PC-9 (cell line): ENCODE measurements around the gene HDAC7. TPM values are rescaled to one million over a fixed set of nuclear protein-coding genes. Genes with fewer than 3 reads are reported as not detected.
A peak's percentile ranks its signal among the peaks of the same experiment; 100 is the strongest.

Experiments used
- BruUV-seq: library from RNA; stranded (reverse); fragments of 400-500 nt; replicated peaks from 2 replicates; lab custom pipeline; 2021; lab: Mats Ljungman, UMichigan
- CTCF ChIA-PET: fragments of 300-600 bp; sonication (Branson Sonifier 250); formaldehyde crosslinking; loops from one replicate; lab custom pipeline; 2022; ENCODE audit warnings: antibody characterized with exemption; lab: Charles Lee
- POLR2A ChIA-PET: fragments of 300-600 bp; sonication (Branson Sonifier 250); formaldehyde crosslinking; loops from one replicate; lab custom pipeline; 2022; ENCODE audit warnings: antibody characterized with exemption; ENCODE audit not compliant: unreplicated experiment; lab: Charles Lee
- DNase-seq, 2 experiments: peaks; one replicate each; pipeline versions ENCODE4 v3.0.0 to v3.0.0-alpha.2; 2015 to 2022; ENCODE audit warnings: mixed read lengths in 1 of 2
- H2AFZ ChIP-seq: fragments of 200-600 bp; sonication (generic); 2 replicates; pipeline ENCODE4 v1.8.1; 2017; ENCODE audit warnings: antibody characterized with exemption
- H3F3A ChIP-seq: fragments of 200-600 bp; sonication (generic); 2 replicates; pipeline ENCODE4 v1.8.1; 2017; ENCODE audit warnings: antibody characterized with exemption, mild to moderate bottlenecking, low read depth; ENCODE audit not compliant: insufficient read depth
- H3K27ac ChIP-seq: fragments of 200-600 bp; sonication (generic); 2 replicates; pipeline ENCODE4 v1.6.1; 2016; ENCODE audit warnings: mixed run types
- H3K27me3 ChIP-seq: fragments of 200-600 bp; sonication (generic); 2 replicates; pipeline ENCODE4 v1.6.1; 2016; ENCODE audit warnings: low read depth, mixed run types; ENCODE audit not compliant: insufficient read depth
- H3K36me3 ChIP-seq: fragments of 200-600 bp; sonication (generic); 2 replicates; pipeline ENCODE4 v1.6.1; 2016; ENCODE audit warnings: low read depth, mixed run types
- H3K4me1 ChIP-seq: fragments of 200-600 bp; sonication (generic); replicated peaks from 2 replicates; pipeline ENCODE4 v1.6.1; 2016; ENCODE audit warnings: mixed run types; ENCODE audit not compliant: insufficient read depth
- H3K4me2 ChIP-seq: fragments of 200-600 bp; sonication (generic); 2 replicates; pipeline ENCODE4 v1.6.1; 2017; ENCODE audit warnings: mixed run types
- H3K4me3 ChIP-seq: fragments of 200-600 bp; sonication (generic); 2 replicates; pipeline ENCODE4 v1.6.1; 2016; ENCODE audit warnings: mixed run types
- H3K79me2 ChIP-seq: fragments of 200-600 bp; sonication (generic); 2 replicates; pipeline ENCODE4 v1.6.1; 2017; ENCODE audit warnings: low read depth, mixed run types
- H3K9me2 ChIP-seq: fragments of 200-600 bp; sonication (generic); 2 replicates; pipeline ENCODE4 v1.8.1; 2017; ENCODE audit warnings: mild to moderate bottlenecking; ENCODE audit not compliant: insufficient read depth
- H3K9me3 ChIP-seq: fragments of 200-600 bp; sonication (generic); 2 replicates; pipeline ENCODE4 v1.8.1; 2016; ENCODE audit warnings: low read depth; ENCODE audit not compliant: insufficient read depth
- H4K20me1 ChIP-seq: fragments of 200-600 bp; sonication (generic); 2 replicates; pipeline ENCODE4 v1.8.1; 2017; ENCODE audit not compliant: insufficient read depth
- EZH2 ChIP-seq: fragments of 200-600 bp; sonication (generic); IDR thresholded peaks from 2 replicates; pipeline ENCODE4 v1.8.0; 2017; ENCODE audit warnings: antibody characterized with exemption, low read depth
- intact Hi-C: fragments of 100-400 bp; cut with micrococcal nuclease; formaldehyde crosslinking; loops from one replicate; pipeline ENCODE4 v1.10.0; 2022; ENCODE audit not compliant: unreplicated experiment
- total RNA-seq: library from RNA; stranded (reverse); gene quantifications from 2 replicates; pipeline ENCODE4 v1.2.3, GENCODE V29; 2021
- TF ChIP-seq, protein P1 (sequence below): fragments of 200-600 bp; sonication (generic); conservative IDR thresholded peaks from 2 replicates; pipeline ENCODE4 v1.6.1; 2017; ENCODE audit warnings: mixed run types, antibody characterized with exemption, mild to moderate bottlenecking, moderate library complexity

HDAC7 gene
- total RNA-seq, 1 experiment from 2014 or later, result 106 TPM

DNA sequence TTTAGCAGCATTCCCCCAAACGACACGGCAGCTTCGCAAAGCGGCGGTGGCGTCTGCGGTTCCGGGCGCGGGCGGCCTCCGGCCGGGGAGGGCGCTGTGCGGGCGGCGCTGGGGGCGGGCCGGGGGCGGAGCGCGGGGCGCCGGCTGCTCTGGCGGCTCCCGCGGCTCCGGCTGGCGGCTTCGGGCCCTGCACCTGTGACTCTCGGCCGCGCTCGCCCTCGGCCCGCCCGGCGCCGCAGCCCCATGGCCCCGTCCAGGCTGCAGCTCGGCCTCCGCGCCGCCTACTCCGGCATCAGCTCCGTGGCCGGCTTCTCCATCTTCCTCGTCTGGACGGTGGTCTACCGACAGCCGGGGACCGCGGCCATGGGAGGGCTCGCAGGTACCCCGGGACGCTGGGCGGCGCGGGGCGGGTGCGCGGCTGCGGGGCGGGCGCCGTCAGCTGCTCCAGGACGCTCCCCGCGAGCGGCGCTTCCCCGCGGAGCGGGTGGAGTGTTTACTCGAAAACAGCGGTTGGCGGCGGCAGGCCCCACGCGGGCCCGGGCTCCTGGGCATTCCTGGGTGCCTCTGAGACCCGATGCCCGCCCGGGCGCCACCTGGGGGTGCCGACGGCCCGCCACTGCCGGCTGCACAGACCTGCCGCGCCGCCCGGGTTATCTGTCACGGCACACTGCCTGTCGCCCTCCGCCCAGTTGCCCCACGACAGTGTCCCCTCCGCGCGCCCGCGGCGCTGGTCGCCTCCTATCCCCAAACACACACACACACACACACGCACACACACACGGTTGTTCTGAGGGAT is 46.4 kb downstream of the HDAC7 start, which contains the start of gene SLC48A1:
SLC48A1 (plus strand) TSS at position 177 of the 796 bp plus-strand sequence; CDS start at position 244, 67 bp downstream.
- Histone ChIP-seq H3K27me3 (no peaks in the 10 kb centered on the region), H3K79me2 (peaks cover 38% of the 10 kb centered on the region), H3K27ac (no peak within 1 kb of the TSS), H3K4me1 (peaks cover 68% of the 10 kb centered on the region), H3F3A (peaks cover 45% of the 10 kb centered on the region), H3K9me3 (no peaks in the 10 kb centered on the region), H3K9me2 (no peaks in the 10 kb centered on the region), H3K4me3 (peak within 1 kb of the TSS; percentile 84), H4K20me1 (no peaks in the 10 kb centered on the region), H3K4me2 (peak within 1 kb of the TSS; percentile 98), H3K36me3 (no peaks in the 10 kb centered on the region), H2AFZ (peak within 1 kb of the TSS; percentile 80)
- DNase-seq, result peak in 1 of 2 experiments; percentile 79
- BruUV-seq, result no TSS peak
- intact Hi-C loops, result no loop called here
- TF ChIP-seq, protein P1, sequence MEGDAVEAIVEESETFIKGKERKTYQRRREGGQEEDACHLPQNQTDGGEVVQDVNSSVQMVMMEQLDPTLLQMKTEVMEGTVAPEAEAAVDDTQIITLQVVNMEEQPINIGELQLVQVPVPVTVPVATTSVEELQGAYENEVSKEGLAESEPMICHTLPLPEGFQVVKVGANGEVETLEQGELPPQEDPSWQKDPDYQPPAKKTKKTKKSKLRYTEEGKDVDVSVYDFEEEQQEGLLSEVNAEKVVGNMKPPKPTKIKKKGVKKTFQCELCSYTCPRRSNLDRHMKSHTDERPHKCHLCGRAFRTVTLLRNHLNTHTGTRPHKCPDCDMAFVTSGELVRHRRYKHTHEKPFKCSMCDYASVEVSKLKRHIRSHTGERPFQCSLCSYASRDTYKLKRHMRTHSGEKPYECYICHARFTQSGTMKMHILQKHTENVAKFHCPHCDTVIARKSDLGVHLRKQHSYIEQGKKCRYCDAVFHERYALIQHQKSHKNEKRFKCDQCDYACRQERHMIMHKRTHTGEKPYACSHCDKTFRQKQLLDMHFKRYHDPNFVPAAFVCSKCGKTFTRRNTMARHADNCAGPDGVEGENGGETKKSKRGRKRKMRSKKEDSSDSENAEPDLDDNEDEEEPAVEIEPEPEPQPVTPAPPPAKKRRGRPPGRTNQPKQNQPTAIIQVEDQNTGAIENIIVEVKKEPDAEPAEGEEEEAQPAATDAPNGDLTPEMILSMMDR, result peak; percentile 37; the same call in 1 of the 2 replicates
- no peak for TF ChIP-seq EZH2
- ChIA-PET POLR2A (interaction anchor here (0.7 kb wide), 1 partner anchor 9 kb away, joined by 3 read pairs; no protein-coding TSS in a partner anchor), CTCF (interaction anchor here (0.6 to 1.0 kb wide), 4 partner anchors 18 to 387 kb away, joined by 3 to 5 read pairs (median 4); no protein-coding TSS in a partner anchor)

DNA sequence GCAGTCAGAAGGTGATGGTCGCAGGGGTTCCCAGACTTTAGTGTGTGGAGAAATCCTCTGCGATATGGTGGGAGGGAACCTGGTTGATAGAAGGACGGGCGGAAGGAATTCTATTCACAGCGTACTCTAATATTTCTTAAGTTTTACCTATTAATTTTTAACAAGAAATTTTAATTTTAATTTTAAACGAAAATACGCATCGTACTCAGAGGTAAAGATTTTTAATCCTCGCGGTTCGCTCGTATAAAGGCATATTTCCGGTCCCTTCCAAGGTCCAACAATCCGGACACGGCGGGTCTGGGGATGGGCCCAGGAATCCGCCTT is 47.0 kb downstream of the HDAC7 start:
- Histone ChIP-seq H3K4me2 (peak overlapping the region; percentile 98), H4K20me1 (no peaks in the 10 kb centered on the region), H3K4me1 (peaks cover 68% of the 10 kb centered on the region), H3K79me2 (peaks cover 38% of the 10 kb centered on the region), H3K27ac (no peak overlapping the region), H3K27me3 (no peaks in the 10 kb centered on the region), H3K4me3 (peak overlapping the region; percentile 84; the same call in 1 of the 2 replicates), H3K9me3 (no peaks in the 10 kb centered on the region), H3F3A (peaks cover 44% of the 10 kb centered on the region), H3K9me2 (no peaks in the 10 kb centered on the region), H2AFZ (no peak overlapping the region), H3K36me3 (no peaks in the 10 kb centered on the region)
- intact Hi-C loops, result no loop called here
- no TSS peak for BruUV-seq
- DNase-seq, result no peak
- ChIA-PET POLR2A (interaction anchor here (0.7 kb wide), 1 partner anchor 10 kb away, joined by 3 read pairs; no protein-coding TSS in a partner anchor), CTCF (interaction anchor here (0.6 to 1.0 kb wide), 4 partner anchors 18 to 387 kb away, joined by 3 to 5 read pairs (median 4); no protein-coding TSS in a partner anchor)
- no peak for TF ChIP-seq EZH2
- TF ChIP-seq, protein P1, result no peak

DNA sequence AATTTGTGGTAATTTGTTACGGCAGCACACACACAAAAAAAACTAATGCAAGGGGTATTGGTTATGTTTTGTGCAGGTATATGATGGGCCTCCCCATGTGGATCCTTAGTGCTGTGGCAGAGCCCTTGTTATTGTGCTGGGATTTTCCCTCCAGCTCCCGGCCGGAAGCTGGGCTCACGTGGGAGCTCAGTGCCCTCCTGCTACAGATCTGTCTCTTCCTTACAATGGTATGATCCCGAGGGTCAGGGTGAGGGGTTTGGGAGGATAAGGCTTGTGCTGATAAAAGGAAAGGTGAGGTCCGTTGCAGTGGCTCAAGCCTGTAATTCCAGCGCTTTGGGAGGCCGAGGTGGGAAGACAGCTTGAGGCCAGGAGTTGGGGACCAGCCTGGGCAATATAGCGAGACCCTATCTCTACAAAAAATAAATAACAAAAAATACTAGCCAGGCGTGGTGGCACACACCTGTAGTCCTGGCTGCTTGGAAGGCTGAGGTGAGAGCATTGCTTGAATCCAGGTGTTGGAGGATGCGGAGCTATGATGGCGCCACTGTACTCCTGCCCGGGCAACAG is 47.5 kb downstream of the HDAC7 start:
- Histone ChIP-seq H3K4me3 (no peak overlapping the region; the same call in 1 of the 2 replicates), H3K27me3 (no peaks in the 10 kb centered on the region), H3K9me2 (no peaks in the 10 kb centered on the region)

More for the DNA sequence above, 47.5 kb downstream of the HDAC7 start:
- peaks cover 68% of the 10 kb centered on the region for H3K4me1 ChIP-seq
- no peaks in the 10 kb centered on the region for H4K20me1 ChIP-seq
- ChIA-PET CTCF (interaction anchor here (0.6 to 1.0 kb wide), 5 partner anchors 17 to 504 kb away, joined by 3 to 5 read pairs (median 4); no protein-coding TSS in a partner anchor), POLR2A (no interaction called here)
- no peaks in the 10 kb centered on the region for H3K9me3 ChIP-seq
- intact Hi-C loops, result no loop called here
- peak overlapping the region; percentile 98 for H3K4me2 ChIP-seq
- no peak overlapping the region for H2AFZ ChIP-seq
- H3F3A ChIP-seq, result peaks cover 45% of the 10 kb centered on the region
- H3K79me2 ChIP-seq, result peaks cover 36% of the 10 kb centered on the region
- H3K36me3 ChIP-seq, result no peaks in the 10 kb centered on the region
- no peak for DNase-seq
- BruUV-seq, result no TSS peak
- H3K27ac ChIP-seq, result no peak overlapping the region
- TF ChIP-seq, protein P1, result no peak
- no peak for TF ChIP-seq EZH2
